GM12892 (cell line): ENCODE measurements around the gene STK10.

Experiments
- POLR2A ChIP-seq: IDR thresholded peaks from 2 replicates; pipeline ENCODE4 v1.6.1; 2011; ENCODE audit warnings: low read depth, low read length, control low read depth
- POLR2AphosphoS5 ChIP-seq: IDR thresholded peaks from 2 replicates; pipeline ENCODE4 v1.6.1; 2011; ENCODE audit warnings: low read depth, low read length, control low read depth
- TAF1 ChIP-seq: IDR thresholded peaks from 2 replicates; pipeline ENCODE4 v1.6.1; 2011; ENCODE audit warnings: low read depth, mild to moderate bottlenecking, control low read depth, low read length, borderline replicate concordance

DNA sequence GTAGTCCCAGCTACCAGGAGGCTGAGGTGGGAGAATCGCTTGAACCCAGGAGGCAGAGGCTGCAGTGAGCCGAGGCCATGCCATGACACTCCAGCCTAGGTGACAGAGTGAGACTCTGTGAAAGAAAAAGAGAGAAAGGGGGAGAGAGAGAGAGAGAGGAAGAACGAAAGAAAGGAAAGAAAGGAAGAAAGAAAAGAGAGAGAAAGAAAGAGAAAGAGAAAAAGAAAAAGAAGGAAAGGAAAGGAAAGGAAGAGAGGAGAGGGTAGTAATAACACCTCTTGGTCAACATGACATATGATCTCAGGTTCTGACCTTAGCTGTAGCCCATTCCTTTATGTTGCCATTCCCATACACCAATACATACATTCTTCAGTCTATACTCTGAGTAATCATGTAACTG, 195.7 kb downstream of the STK10 start:
- no peak for TF ChIP-seq POLR2A
- TF ChIP-seq POLR2AphosphoS5 = no peak
- no peak for TF ChIP-seq TAF1
